Chondrocyte (in vitro differentiated cells): ENCODE measurements around the gene LYRM4. TPM values are rescaled to one million over a fixed set of nuclear protein-coding genes. Genes with fewer than 3 reads are reported as not detected.

Source experiments
- DNase-seq: peaks from one replicate; pipeline ENCODE4 v3.0.0; 2021; ENCODE audit warnings: mixed read lengths, low spot score
- H3K27ac Mint-ChIP-seq: one replicate; pipeline ENCODE4 v1.8.0; 2021; ENCODE audit warnings: mild to moderate bottlenecking, moderate library complexity, mixed read lengths; ENCODE audit not compliant: unreplicated experiment
- H3K27me3 Mint-ChIP-seq: 2 replicates; pipeline ENCODE4 v1.8.0; 2021; ENCODE audit warnings: low read depth, mixed read lengths
- H3K36me3 Mint-ChIP-seq: 2 replicates; pipeline ENCODE4 v1.8.0; 2021; ENCODE audit warnings: low read depth, mixed read lengths
- H3K4me1 Mint-ChIP-seq: 2 replicates; pipeline ENCODE4 v1.8.0; 2021; ENCODE audit warnings: low read depth, mild to moderate bottlenecking, mixed read lengths
- H3K4me3 Mint-ChIP-seq: one replicate; pipeline ENCODE4 v1.8.0; 2021; ENCODE audit warnings: mild to moderate bottlenecking, moderate library complexity, mixed read lengths; ENCODE audit not compliant: unreplicated experiment
- H3K9me3 Mint-ChIP-seq: 2 replicates; pipeline ENCODE4 v1.8.0; 2021; ENCODE audit warnings: low read depth, mixed read lengths
- total RNA-seq: library from RNA; stranded (reverse); gene quantifications from 3 replicates; pipeline ENCODE4 v1.2.1, GENCODE V29; 2021
- TF ChIP-seq, protein P1 (sequence below): fragments of 200-600 bp; sonication (generic); IDR thresholded peaks from 2 replicates; pipeline ENCODE4 v1.5.0; 2021; ENCODE audit warnings: antibody characterized with exemption, mild to moderate bottlenecking, moderate library complexity

The LYRM4 gene
- total RNA-seq, 1 donor from 2014 or later: 18.0 TPM

GRCh38 chr6:5202206-5202605, 58.5 kb downstream of the LYRM4 start:
- no peak overlapping the region for H3K4me3 Mint-ChIP-seq
- TF ChIP-seq, protein P1, sequence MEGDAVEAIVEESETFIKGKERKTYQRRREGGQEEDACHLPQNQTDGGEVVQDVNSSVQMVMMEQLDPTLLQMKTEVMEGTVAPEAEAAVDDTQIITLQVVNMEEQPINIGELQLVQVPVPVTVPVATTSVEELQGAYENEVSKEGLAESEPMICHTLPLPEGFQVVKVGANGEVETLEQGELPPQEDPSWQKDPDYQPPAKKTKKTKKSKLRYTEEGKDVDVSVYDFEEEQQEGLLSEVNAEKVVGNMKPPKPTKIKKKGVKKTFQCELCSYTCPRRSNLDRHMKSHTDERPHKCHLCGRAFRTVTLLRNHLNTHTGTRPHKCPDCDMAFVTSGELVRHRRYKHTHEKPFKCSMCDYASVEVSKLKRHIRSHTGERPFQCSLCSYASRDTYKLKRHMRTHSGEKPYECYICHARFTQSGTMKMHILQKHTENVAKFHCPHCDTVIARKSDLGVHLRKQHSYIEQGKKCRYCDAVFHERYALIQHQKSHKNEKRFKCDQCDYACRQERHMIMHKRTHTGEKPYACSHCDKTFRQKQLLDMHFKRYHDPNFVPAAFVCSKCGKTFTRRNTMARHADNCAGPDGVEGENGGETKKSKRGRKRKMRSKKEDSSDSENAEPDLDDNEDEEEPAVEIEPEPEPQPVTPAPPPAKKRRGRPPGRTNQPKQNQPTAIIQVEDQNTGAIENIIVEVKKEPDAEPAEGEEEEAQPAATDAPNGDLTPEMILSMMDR: no peak
- peaks cover 51% of the 10 kb centered on the region for H3K4me1 Mint-ChIP-seq
- H3K27me3 Mint-ChIP-seq: no peaks in the 10 kb centered on the region
- H3K9me3 Mint-ChIP-seq: no peaks in the 10 kb centered on the region
- DNase-seq: no peak
- no peaks in the 10 kb centered on the region for H3K36me3 Mint-ChIP-seq
- no peak overlapping the region for H3K27ac Mint-ChIP-seq

GRCh38 chr6:5201271-5201670, 59.5 kb downstream of the LYRM4 start:
- peaks cover 42% of the 10 kb centered on the region for H3K4me1 Mint-ChIP-seq
- no peak for DNase-seq
- H3K4me3 Mint-ChIP-seq: no peak overlapping the region
- H3K27ac Mint-ChIP-seq: peak overlapping the region; percentile 45
- TF ChIP-seq, protein P1: no peak
- H3K27me3 Mint-ChIP-seq: no peaks in the 10 kb centered on the region
- H3K9me3 Mint-ChIP-seq: no peaks in the 10 kb centered on the region
- H3K36me3 Mint-ChIP-seq: no peaks in the 10 kb centered on the region

DNA sequence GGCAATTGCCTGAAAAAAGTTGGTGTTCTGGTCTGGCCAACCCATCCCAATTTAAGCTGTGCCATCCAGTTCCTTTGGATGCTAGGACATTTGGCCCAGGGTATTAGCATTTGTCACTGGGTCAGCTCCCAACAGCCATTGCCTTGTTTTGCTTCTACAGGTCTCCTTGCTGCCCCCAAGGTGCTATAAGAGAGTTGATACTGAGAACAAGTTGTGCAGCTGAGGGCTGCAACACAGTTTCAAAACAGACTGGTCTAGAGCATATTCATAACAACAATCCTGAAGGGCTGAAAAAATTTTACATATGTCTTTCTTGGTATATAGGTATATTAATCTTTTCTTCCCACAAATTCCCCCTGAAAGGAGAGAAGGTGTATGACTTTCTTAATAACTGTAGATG, 61.0 kb downstream of the LYRM4 start:
- H3K27me3 Mint-ChIP-seq: no peaks in the 10 kb centered on the region

GRCh38 chr6:5199283-5199682, 61.5 kb downstream of the LYRM4 start:
- H3K4me3 Mint-ChIP-seq: no peak overlapping the region
- H3K27me3 Mint-ChIP-seq: no peaks in the 10 kb centered on the region

More for the DNA sequence above, 61.0 kb downstream of the LYRM4 start:
- DNase-seq: no peak
- no peaks in the 10 kb centered on the region for H3K36me3 Mint-ChIP-seq
- H3K4me1 Mint-ChIP-seq: peaks cover 26% of the 10 kb centered on the region
- H3K27ac Mint-ChIP-seq: no peak overlapping the region
- no peak overlapping the region for H3K4me3 Mint-ChIP-seq
- TF ChIP-seq, protein P1: no peak
- no peaks in the 10 kb centered on the region for H3K9me3 Mint-ChIP-seq

DNA sequence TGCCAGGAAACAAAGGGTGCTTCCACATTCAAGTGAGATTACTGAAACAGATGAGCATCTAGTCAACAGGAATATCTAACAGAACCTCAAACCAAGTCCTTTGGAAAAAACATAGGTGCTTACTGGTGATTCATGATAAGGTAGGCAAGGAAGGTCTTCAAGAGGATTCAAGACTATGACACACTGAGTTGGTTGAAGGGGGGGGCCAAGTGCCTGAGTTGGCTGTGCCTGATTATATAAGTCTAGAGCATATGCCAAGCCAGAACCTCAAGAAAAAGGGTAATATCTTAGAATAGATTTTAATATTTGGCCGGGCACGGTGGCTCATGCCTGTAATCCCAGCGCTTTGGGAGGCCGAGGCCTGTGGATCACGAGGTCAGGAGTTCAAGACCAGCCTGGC, 63.7 kb downstream of the LYRM4 start:
- Mint-ChIP-seq H3K27me3 (no peaks in the 10 kb centered on the region), H3K36me3 (no peaks in the 10 kb centered on the region), H3K4me1 (peaks cover 30% of the 10 kb centered on the region), H3K9me3 (no peaks in the 10 kb centered on the region), H3K4me3 (no peak overlapping the region), H3K27ac (no peak overlapping the region)
- TF ChIP-seq, protein P1: no peak
- DNase-seq: no peak

More at GRCh38 chr6:5199283-5199682, 61.5 kb downstream of the LYRM4 start:
- Mint-ChIP-seq H3K4me1 (peaks cover 22% of the 10 kb centered on the region), H3K9me3 (no peaks in the 10 kb centered on the region), H3K36me3 (no peaks in the 10 kb centered on the region), H3K27ac (no peak overlapping the region)
- TF ChIP-seq, protein P1: no peak
- no peak for DNase-seq
